C4-2B (cell line): Measurements from ENCODE around the gene C8B.

Experiments
- ZFX ChIP-seq: fragments of 450-650 bp; IDR thresholded peaks from 2 replicates; pipeline ENCODE4 v1.6.1; 2017
- TF ChIP-seq, protein P1 (sequence below): fragments of 450-650 bp; conservative IDR thresholded peaks from 2 replicates; pipeline ENCODE4 v1.5.1; 2017; ENCODE audit warnings: mild to moderate bottlenecking

DNA sequence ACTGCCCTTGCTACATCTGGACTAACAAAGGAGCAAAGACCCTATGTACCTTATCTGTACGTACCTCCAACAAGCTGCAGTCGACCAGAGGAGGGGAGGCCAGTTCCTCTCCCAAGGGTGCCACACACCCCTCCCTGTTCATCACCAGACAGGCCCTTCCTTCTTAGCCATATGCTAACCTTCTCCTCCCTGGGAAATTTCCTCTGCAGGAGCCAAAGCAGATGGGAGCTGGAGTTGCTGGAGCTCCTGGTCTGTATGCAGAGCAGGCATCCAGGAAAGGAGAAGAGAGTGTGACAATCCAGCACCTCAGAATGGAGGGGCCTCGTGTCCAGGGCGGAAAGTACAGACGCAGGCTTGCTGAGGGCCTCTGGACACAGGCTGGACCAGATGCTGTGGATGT is 48.5 kb downstream of the C8B start:
- TF ChIP-seq, protein P1, sequence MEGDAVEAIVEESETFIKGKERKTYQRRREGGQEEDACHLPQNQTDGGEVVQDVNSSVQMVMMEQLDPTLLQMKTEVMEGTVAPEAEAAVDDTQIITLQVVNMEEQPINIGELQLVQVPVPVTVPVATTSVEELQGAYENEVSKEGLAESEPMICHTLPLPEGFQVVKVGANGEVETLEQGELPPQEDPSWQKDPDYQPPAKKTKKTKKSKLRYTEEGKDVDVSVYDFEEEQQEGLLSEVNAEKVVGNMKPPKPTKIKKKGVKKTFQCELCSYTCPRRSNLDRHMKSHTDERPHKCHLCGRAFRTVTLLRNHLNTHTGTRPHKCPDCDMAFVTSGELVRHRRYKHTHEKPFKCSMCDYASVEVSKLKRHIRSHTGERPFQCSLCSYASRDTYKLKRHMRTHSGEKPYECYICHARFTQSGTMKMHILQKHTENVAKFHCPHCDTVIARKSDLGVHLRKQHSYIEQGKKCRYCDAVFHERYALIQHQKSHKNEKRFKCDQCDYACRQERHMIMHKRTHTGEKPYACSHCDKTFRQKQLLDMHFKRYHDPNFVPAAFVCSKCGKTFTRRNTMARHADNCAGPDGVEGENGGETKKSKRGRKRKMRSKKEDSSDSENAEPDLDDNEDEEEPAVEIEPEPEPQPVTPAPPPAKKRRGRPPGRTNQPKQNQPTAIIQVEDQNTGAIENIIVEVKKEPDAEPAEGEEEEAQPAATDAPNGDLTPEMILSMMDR = no peak
- TF ChIP-seq ZFX = no peak
